IMR-90 (cell line): ENCODE measurements around the gene CLASRP. TPM values are rescaled to one million over a fixed set of nuclear protein-coding genes. Genes with fewer than 3 reads are reported as not detected.

ENCODE experiments used
- ATAC-seq: fragments of 200-7000 bp; cut with Tn5 transposase; 2 replicates; pipeline ENCODE4 v1.9.1; 2020; ENCODE audit warnings: low read depth, mild to moderate bottlenecking, moderate library complexity
- Bru-seq: library from RNA; stranded (reverse); fragments of 400-500 nt; gene quantifications from one replicate; lab custom pipeline; 2021; lab: Mats Ljungman, UMichigan
- BruChase-seq, 2 experiments: library from RNA; stranded (reverse); fragments of 400-500 nt; gene quantifications; one replicate each; lab custom pipeline; 2021; lab: Mats Ljungman, UMichigan
- BruUV-seq: library from RNA; stranded (reverse); fragments of 400-500 nt; replicated peaks from 2 replicates; lab custom pipeline; 2021; lab: Mats Ljungman, UMichigan
- CTCF ChIA-PET: fragments of 300-600 bp; formaldehyde crosslinking; extraction: SDS; loops from one replicate; lab custom pipeline; 2021; ENCODE audit warnings: antibody characterized with exemption; lab: Yijun Ruan, JAX
- POLR2A ChIA-PET: fragments of 300-600 bp; sonication (Branson Sonifier 250); formaldehyde crosslinking; loops from one replicate; lab custom pipeline; 2022; ENCODE audit warnings: antibody characterized with exemption; ENCODE audit not compliant: unreplicated experiment; lab: Charles Lee
- DNase-seq: peaks from one replicate; pipeline ENCODE4 v3.0.0; 2013
- H2AFZ ChIP-seq: replicated peaks from 2 replicates; pipeline ENCODE3; 2013; ENCODE audit warnings: low read length, mild to moderate bottlenecking; ENCODE audit not compliant: poor library complexity
- H2AK5ac ChIP-seq: 2 replicates; pipeline ENCODE4 v1.6.1; 2013; ENCODE audit warnings: low read depth, low read length, inconsistent platforms
- H2AK9ac ChIP-seq: replicated peaks from 2 replicates; pipeline ENCODE3; 2013; ENCODE audit warnings: mild to moderate bottlenecking, low read depth, low read length, moderate library complexity; ENCODE audit not compliant: poor library complexity
- H2BK120ac ChIP-seq: 2 replicates; pipeline ENCODE4 v1.6.1; 2013; ENCODE audit warnings: low read depth, low read length, inconsistent platforms
- H2BK15ac ChIP-seq: 3 replicates; pipeline ENCODE4 v1.6.1; 2013; ENCODE audit warnings: low read depth, low read length, inconsistent platforms
- H2BK20ac ChIP-seq: 2 replicates; pipeline ENCODE4 v1.6.1; 2013; ENCODE audit warnings: low read depth, mild to moderate bottlenecking, inconsistent platforms, low read length, moderate library complexity
- H2BK5ac ChIP-seq: 2 replicates; pipeline ENCODE4 v1.6.1; 2013; ENCODE audit warnings: mild to moderate bottlenecking, low read depth, low read length, inconsistent platforms; ENCODE audit not compliant: poor library complexity, severe bottlenecking
- H3K14ac ChIP-seq: replicated peaks from 2 replicates; pipeline ENCODE4 v1.6.1; 2013; ENCODE audit warnings: low read depth, low read length, inconsistent platforms
- H3K18ac ChIP-seq: 2 replicates; pipeline ENCODE4 v1.6.1; 2013; ENCODE audit warnings: low read depth, low read length, control low read depth
- H3K23ac ChIP-seq: 2 replicates; pipeline ENCODE4 v1.6.1; 2013; ENCODE audit warnings: low read depth, low read length, inconsistent platforms
- H3K27ac ChIP-seq: 2 replicates; pipeline ENCODE4 v1.5.1; 2013; ENCODE audit warnings: mild to moderate bottlenecking, control low read depth, low read length; ENCODE audit not compliant: insufficient read depth
- H3K27me3 ChIP-seq: 2 replicates; pipeline ENCODE4 v1.6.1; 2013; ENCODE audit warnings: low read length; ENCODE audit not compliant: control insufficient read depth, insufficient read depth
- H3K36me3 ChIP-seq: 2 replicates; pipeline ENCODE4 v1.6.1; 2013; ENCODE audit warnings: low read length, mixed read lengths; ENCODE audit not compliant: control insufficient read depth, insufficient read depth
- H3K4ac ChIP-seq: 2 replicates; pipeline ENCODE4 v1.6.1; 2013; ENCODE audit warnings: low read depth, low read length, inconsistent platforms
- H3K4me1 ChIP-seq: 2 replicates; pipeline ENCODE4 v1.6.1; 2013; ENCODE audit warnings: low read length, mixed read lengths; ENCODE audit not compliant: control insufficient read depth, insufficient read depth
- H3K4me2 ChIP-seq: 2 replicates; pipeline ENCODE4 v1.6.1; 2013; ENCODE audit warnings: low read depth, mild to moderate bottlenecking, control low read depth, low read length, moderate library complexity
- H3K4me3 ChIP-seq: 2 replicates; pipeline ENCODE4 v1.5.1; 2013; ENCODE audit warnings: low read depth, mild to moderate bottlenecking, control low read depth, low read length, moderate library complexity; ENCODE audit not compliant: insufficient read depth
- H3K56ac ChIP-seq: 2 replicates; pipeline ENCODE4 v1.6.1; 2013; ENCODE audit warnings: low read length, inconsistent platforms; ENCODE audit not compliant: insufficient read depth; ENCODE audit errors: extremely low read depth
- H3K79me1 ChIP-seq, 2 experiments: 2 replicates each; pipeline ENCODE4 v1.6.1; 2013; ENCODE audit warnings: low read length in 2 of 2, inconsistent platforms in 1 of 2, low read depth in 1 of 2
- H3K9ac ChIP-seq: 2 replicates; pipeline ENCODE4 v1.6.1; 2013; ENCODE audit warnings: low read depth, low read length, control low read depth
- H3K9me1 ChIP-seq: 2 replicates; pipeline ENCODE4 v1.6.1; 2013; ENCODE audit warnings: low read length, inconsistent platforms; ENCODE audit not compliant: insufficient read depth
- H3K9me3 ChIP-seq: 2 replicates; pipeline ENCODE4 v1.6.1; 2013; ENCODE audit warnings: low read length; ENCODE audit not compliant: control insufficient read depth, insufficient read depth
- H4K20me1 ChIP-seq: 2 replicates; pipeline ENCODE4 v1.6.1; 2013; ENCODE audit warnings: low read length, inconsistent platforms; ENCODE audit not compliant: insufficient read depth
- H4K5ac ChIP-seq: 2 replicates; pipeline ENCODE4 v1.6.1; 2013; ENCODE audit warnings: mild to moderate bottlenecking, low read depth, low read length, control low read depth
- H4K8ac ChIP-seq, 2 experiments: 2 replicates each; pipeline ENCODE4 v1.6.1; 2013; ENCODE audit warnings: low read depth in 2 of 2, low read length in 2 of 2, control low read depth in 1 of 2, inconsistent platforms in 1 of 2
- H4K91ac ChIP-seq: 2 replicates; pipeline ENCODE4 v1.6.1; 2013; ENCODE audit warnings: low read depth, low read length, inconsistent platforms; ENCODE audit not compliant: insufficient read depth
- BHLHE40 ChIP-seq: fragments of 150-350 bp; IDR thresholded peaks from 2 replicates; pipeline ENCODE4 v1.6.1; 2016; ENCODE audit warnings: mild to moderate bottlenecking, low read depth, low read length
- MAZ ChIP-seq: IDR thresholded peaks from 2 replicates; pipeline ENCODE4 v1.6.1; 2012; ENCODE audit warnings: low read depth, mild to moderate bottlenecking, low read length, improper control_type of control experiment, moderate library complexity, borderline replicate concordance
- MXI1 ChIP-seq: IDR thresholded peaks from 2 replicates; pipeline ENCODE4 v1.6.1; 2012; ENCODE audit warnings: low read depth, mild to moderate bottlenecking, low read length, moderate library complexity, borderline replicate concordance
- POLR2A ChIP-seq: IDR thresholded peaks from 2 replicates; pipeline ENCODE4 v1.6.1; 2012; ENCODE audit warnings: mild to moderate bottlenecking, low read depth, low read length
- USF2 ChIP-seq: fragments of 150-350 bp; IDR thresholded peaks from 2 replicates; pipeline ENCODE4 v1.6.1; 2017; ENCODE audit warnings: mild to moderate bottlenecking, antibody characterized with exemption, low read length, low read depth
- WGBS, 2 experiments: methylation state at CpG; one replicate each; pipeline versions ENCODE4 v1.1.5 to v1.1.7; 2013; ENCODE audit warnings: missing lambda C conversion rate in 2 of 2; ENCODE audit not compliant: insufficient read length in 1 of 2; ENCODE audit errors: extremely low coverage in 2 of 2; 5-methylcytosine and 5-hydroxymethylcytosine counted together
- dilution Hi-C: fragments of 300-500 bp; cut with HindIII; formaldehyde crosslinking; loops from one replicate; pipeline ENCODE4 v1.14.3; 2018; ENCODE audit warnings: low sequenced_read_pairs; ENCODE audit not compliant: unreplicated experiment
- in situ Hi-C: fragments of 300-500 bp; cut with MboI; formaldehyde crosslinking; loops from 3 replicates; pipeline ENCODE4 v1.14.3; 2019; ENCODE audit warnings: low sequenced_read_pairs, inconsistent platforms, mixed read lengths
- intact Hi-C: fragments of 100-400 bp; cut with micrococcal nuclease; formaldehyde crosslinking; loops from 2 replicates; pipeline ENCODE4 v1.10.0; 2022
- long read RNA-seq: library from polyadenylated mRNA; unstranded; transcript quantifications from one replicate; pipeline ENCODE4 v2.0.0, GENCODE V29; 2021; ENCODE audit not compliant: unreplicated experiment
- polyA plus RNA-seq, 3 experiments: library from polyadenylated mRNA; depleted of rRNA; stranded (reverse); fragments of >200 nt; gene quantifications; 2 replicates each; pipeline ENCODE4 v1.2.3, GENCODE V29; 2012; ENCODE audit warnings: low replicate concordance in 1 of 3
- total RNA-seq: library from RNA; depleted of rRNA; stranded (reverse); fragments of >200 nt; gene quantifications from 2 replicates; pipeline ENCODE4 v1.2.3, GENCODE V29; 2012; rRNA removed

CLASRP gene, protein sequence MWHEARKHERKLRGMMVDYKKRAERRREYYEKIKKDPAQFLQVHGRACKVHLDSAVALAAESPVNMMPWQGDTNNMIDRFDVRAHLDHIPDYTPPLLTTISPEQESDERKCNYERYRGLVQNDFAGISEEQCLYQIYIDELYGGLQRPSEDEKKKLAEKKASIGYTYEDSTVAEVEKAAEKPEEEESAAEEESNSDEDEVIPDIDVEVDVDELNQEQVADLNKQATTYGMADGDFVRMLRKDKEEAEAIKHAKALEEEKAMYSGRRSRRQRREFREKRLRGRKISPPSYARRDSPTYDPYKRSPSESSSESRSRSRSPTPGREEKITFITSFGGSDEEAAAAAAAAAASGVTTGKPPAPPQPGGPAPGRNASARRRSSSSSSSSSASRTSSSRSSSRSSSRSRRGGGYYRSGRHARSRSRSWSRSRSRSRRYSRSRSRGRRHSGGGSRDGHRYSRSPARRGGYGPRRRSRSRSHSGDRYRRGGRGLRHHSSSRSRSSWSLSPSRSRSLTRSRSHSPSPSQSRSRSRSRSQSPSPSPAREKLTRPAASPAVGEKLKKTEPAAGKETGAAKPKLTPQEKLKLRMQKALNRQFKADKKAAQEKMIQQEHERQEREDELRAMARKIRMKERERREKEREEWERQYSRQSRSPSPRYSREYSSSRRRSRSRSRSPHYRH
- total RNA-seq (19.9 and 20.6 TPM in 2 replicates), polyA plus RNA-seq (2012; rRNA removed) (31.7 and 34.9 TPM in 2 replicates), Bru-seq, nascent RNA (percentile 82 among the genes with signal in this experiment), BruChase-seq, experiment 1, labeled RNA remaining after a 6-hour chase (percentile 91 among the genes with signal in this experiment), BruChase-seq, experiment 2, labeled RNA remaining after a 2-hour chase (percentile 77 among the genes with signal in this experiment)
- polyA plus RNA-seq (2012; cell fraction: cytosol; rRNA removed): 15.3 and 30.0 TPM in 2 replicates
- 532 and 592 TPM in 2 replicates for polyA plus RNA-seq (2012; cell fraction: nucleus; rRNA removed; ENCODE audit: low replicate concordance)
- long read RNA-seq, partial matches to known transcripts: 8 of 20 reads
- long read RNA-seq, other reads (novel, unspliced or antisense): 8 of 20 reads

GRCh38 chr19:45038931-45039893, at the start of gene CLASRP:
Gene CLASRP (plus strand): TSS chr19:45039045. CDS start chr19:45040213, 1,168 bp downstream.
- ATAC-seq (peak; percentile 94), DNase-seq (peak; percentile 86)
- Histone ChIP-seq H3K4me1 (peaks cover 11% of the 10 kb centered on the region), H2BK20ac (no peak within 1 kb of the TSS), H3K79me1 (peaks cover 21 to 37% of the 10 kb centered on the region in 2 experiments), H3K18ac (peak within 1 kb of the TSS; percentile 76; the same call in 1 of the 2 replicates), H3K56ac (peak within 1 kb of the TSS; percentile 85), H3K4me2 (peak within 1 kb of the TSS; percentile 93), H4K8ac (peak within 1 kb of the TSS; percentile 75 to 97), H3K23ac (peak within 1 kb of the TSS; percentile 76), H2AFZ (peak within 1 kb of the TSS; percentile 96), H3K4ac (peak within 1 kb of the TSS; percentile 88), H3K27me3 (no peaks in the 10 kb centered on the region), H2BK15ac (no peak within 1 kb of the TSS), H3K9ac (peak within 1 kb of the TSS; percentile 95), H2AK5ac (peak within 1 kb of the TSS; percentile 94), H3K36me3 (peaks cover 35% of the 10 kb centered on the region), H2AK9ac (peak within 1 kb of the TSS; percentile 100), H3K14ac (peak within 1 kb of the TSS; percentile 91), H4K20me1 (peaks cover 45% of the 10 kb centered on the region), H3K9me3 (no peaks in the 10 kb centered on the region), H3K9me1 (peaks cover 14% of the 10 kb centered on the region), H2BK120ac (no peak within 1 kb of the TSS), H4K5ac (peak within 1 kb of the TSS; percentile 77), H3K27ac (peak within 1 kb of the TSS; percentile 95), H4K91ac (peak within 1 kb of the TSS; percentile 94), H3K4me3 (peak within 1 kb of the TSS; percentile 91), H2BK5ac (peak within 1 kb of the TSS; percentile 82)
- in situ Hi-C loops (no loop called here), intact Hi-C loops (no loop called here), dilution Hi-C loops (no loop called here)
- 5% methylated on average over 37 of the region's 62 CpGs; no CpG with 5 or more reads in 1 of the 2 experiments for WGBS, 2 experiments
- TF ChIP-seq BHLHE40: peak; percentile 15; the same call in 1 of the 2 replicates
- TF ChIP-seq USF2: no peak
- TF ChIP-seq MAZ: peak; percentile 95
- peak; percentile 8; the same call in 1 of the 2 replicates for TF ChIP-seq MXI1
- TF ChIP-seq POLR2A: peak; percentile 94
- BruUV-seq: TSS peak; percentile 56
- CTCF ChIA-PET: interaction anchor here (0.9 kb wide), 1 partner anchor 20 kb away, joined by 5 read pairs; no protein-coding TSS in a partner anchor
- POLR2A ChIA-PET: interaction anchor here (0.6 to 1.0 kb wide), 4 partner anchors 15 to 325 kb away, joined by 3 to 8 read pairs (median 6); partner anchors contain the start of gene TRAPPC6A
